OCI-LY7 (cell line): ENCODE data around the gene MED31.

Experiments
- CTCF ChIP-seq: fragments of 200-600 bp; sonication (generic); conservative IDR thresholded peaks from 2 replicates; pipeline ENCODE4 v1.5.1; 2014; ENCODE audit warnings: mild to moderate bottlenecking, antibody characterized with exemption, low read length, moderate library complexity, mixed read lengths
- EZH2phosphoT487 ChIP-seq: fragments of 200-600 bp; sonication (generic); IDR thresholded peaks from 2 replicates; pipeline ENCODE4 v1.6.1; 2018; ENCODE audit warnings: low read depth, borderline replicate concordance, mild to moderate bottlenecking, mixed run types, antibody characterized with exemption, low read length, moderate library complexity, mixed read lengths

GRCh38 chr17:6695565-6695964 is 44.2 kb upstream of the MED31 start:
- TF ChIP-seq CTCF: no peak
- TF ChIP-seq EZH2phosphoT487: no peak
